Fibroblast of peridontal ligament (primary cell): ENCODE measurements around the gene CERKL.
"Not testable (repeated sequence)": the region's sequence is repeated elsewhere in the genome, so short reads cannot be mapped to it uniquely, and the experiment has no call there.

Experiments
- DNase-seq: peaks from one replicate; pipeline ENCODE4 v3.0.0-alpha.2; 2010; ENCODE audit errors: extremely low read depth

The CERKL gene, protein sequence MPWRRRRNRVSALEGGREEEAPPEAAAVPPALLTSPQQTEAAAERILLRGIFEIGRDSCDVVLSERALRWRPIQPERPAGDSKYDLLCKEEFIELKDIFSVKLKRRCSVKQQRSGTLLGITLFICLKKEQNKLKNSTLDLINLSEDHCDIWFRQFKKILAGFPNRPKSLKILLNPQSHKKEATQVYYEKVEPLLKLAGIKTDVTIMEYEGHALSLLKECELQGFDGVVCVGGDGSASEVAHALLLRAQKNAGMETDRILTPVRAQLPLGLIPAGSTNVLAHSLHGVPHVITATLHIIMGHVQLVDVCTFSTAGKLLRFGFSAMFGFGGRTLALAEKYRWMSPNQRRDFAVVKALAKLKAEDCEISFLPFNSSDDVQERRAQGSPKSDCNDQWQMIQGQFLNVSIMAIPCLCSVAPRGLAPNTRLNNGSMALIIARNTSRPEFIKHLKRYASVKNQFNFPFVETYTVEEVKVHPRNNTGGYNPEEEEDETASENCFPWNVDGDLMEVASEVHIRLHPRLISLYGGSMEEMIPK

DNA sequence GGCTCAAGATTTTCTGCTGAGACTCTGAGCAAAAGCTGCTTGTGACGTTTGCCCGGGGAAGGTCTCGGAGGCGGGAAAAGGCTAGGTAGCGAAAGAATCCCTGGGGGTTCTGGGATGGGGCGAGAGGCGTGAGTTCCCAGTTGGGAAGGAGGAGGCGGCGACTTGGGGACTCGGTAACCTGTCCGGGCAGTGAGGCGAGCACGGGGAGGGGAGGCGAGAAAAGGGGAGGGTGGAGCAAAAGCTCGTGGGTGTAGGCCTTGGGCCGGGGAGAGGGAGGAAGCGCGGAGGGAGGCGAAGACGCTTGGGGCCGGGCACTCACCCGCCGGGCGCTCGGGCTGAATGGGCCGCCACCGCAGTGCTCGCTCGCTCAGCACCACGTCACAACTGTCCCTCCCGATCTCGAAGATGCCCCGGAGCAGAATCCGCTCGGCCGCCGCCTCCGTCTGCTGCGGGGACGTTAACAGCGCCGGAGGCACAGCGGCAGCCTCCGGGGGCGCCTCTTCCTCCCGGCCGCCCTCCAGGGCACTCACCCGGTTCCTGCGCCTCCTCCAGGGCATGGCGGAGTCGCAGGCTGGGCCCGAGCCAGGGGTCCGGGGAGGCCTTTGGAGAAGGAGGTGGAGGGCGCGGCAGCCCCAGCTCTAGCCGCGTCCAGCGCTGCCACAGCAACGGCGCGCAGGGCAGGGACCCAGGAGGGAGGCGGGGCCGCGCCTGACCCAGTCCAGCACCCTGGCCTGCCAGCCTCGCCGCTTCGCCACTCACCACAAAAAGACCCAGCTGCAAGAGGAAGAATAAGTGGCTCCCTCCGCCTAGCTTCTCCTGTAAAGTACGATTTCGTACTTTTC, at the start of gene CERKL:
TSS of gene CERKL (minus strand) at position 656 of the 842 bp plus-strand sequence. CDS start at position 557, 99 bp downstream.
- DNase-seq: peak; percentile 5

DNA sequence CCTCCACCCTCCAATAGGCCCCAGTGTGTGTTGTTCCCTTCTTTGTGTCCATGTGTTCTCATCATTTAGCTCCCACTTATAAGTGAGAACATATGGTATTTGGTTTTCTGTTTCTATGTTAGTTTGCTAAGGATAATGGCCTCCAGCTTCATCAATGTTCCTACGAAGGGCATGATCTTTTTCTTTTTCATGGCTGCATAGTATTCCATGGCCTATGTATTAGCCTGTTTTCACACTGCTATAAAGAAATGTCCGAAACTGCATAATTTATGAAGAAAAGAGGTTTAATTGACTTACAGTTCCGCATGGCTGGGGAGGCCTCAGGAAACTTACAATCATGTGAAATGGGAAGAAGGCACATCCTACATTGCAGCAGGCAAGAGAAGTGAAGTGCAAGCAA, 45.6 kb upstream of the CERKL start:
- DNase-seq: not testable (repeated sequence)

DNA sequence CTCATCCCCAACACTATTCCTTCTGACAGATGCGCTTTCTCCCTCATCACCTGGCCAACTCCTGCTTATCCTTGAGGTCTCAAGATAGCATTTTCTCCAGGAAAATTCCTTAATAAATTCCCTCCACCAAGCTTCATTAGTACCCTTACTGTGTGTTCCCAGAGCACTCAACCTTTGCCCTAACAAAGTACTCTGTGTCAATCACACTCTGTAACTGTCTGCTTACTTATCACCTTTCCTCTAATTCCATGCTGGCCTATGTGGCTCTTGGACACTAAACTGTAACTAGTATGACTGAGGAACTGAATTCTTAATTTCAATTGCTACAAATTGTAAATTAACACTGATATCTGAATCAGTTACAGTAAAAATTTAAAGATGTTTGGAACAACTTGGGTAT, 41.3 kb upstream of the CERKL start:
- no peak for DNase-seq

DNA sequence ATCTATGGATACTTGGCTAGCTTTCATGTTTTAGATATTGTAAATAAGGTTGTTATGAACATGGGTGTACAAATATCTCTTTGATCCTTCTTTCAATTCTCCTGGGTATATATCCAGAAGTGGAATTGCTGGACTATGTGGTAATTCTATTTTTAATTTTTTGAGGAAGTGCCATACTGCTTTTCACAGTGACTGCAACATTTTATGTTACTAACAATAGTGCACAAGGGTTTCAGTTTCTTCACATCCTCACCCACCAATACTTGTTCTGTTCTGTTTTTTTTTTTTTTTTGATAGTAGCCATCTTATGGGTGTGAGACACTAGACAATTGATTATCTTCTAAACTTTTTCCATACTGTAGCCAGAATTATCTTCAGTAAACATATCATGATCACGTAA, 40.7 kb upstream of the CERKL start:
- no peak for DNase-seq

DNA sequence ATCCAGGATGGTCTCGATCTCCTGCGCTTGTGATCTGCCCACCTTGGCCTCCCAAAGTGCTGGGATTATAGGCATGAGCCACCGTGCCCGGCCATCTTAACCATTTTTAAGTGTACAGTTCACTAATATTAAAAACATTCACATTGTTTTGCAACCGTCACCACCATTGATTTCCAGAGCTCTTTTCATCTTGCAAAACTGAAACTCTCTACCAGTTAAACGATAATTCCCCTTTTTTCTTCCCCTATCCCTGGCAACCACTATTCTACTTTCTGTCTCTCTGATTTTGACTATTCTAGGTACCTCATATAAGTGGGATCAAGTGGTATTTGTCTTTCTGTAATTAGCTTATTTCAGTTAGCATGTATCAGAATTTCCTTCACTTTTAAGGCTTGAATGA, 40.2 kb upstream of the CERKL start:
- no peak for DNase-seq

DNA sequence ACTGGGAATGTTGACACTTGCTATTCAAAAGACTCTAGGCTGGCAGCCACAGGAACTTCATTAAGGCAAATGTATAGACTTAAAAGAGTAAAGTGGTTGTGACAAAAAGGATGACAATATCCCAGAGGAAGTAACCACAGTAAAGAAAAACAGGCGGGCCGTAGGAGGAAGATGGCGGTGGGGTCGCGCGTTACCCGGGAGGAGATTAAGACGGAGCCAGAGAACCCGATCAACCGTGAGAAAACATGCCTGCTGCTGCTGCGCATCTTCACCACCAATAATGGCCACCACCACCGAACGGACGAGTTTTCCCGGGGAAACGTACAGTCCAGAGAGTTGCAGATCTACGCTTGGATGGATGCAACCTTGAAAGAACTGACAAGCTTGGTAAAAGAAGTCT, 37.4 kb upstream of the CERKL start:
- DNase-seq: no peak

DNA sequence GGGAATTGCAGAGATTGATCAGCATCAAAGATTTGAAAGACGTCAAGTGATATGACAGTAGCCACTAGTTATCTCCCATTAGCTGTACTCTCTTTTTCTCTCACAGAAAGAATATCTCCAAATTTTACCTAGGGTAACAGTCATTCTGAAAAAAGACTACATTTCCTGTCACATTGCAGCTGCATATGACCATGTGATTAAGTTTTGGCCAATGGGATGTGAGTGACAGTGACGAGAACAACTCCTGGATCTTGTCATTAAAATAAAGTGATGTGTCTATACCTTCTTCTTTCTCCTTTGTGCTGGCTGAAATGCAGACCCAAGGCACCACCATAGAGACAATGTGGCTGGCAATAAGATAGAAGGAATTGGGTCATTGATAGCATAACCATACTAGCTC, 34.0 kb upstream of the CERKL start:
- DNase-seq: no peak

DNA sequence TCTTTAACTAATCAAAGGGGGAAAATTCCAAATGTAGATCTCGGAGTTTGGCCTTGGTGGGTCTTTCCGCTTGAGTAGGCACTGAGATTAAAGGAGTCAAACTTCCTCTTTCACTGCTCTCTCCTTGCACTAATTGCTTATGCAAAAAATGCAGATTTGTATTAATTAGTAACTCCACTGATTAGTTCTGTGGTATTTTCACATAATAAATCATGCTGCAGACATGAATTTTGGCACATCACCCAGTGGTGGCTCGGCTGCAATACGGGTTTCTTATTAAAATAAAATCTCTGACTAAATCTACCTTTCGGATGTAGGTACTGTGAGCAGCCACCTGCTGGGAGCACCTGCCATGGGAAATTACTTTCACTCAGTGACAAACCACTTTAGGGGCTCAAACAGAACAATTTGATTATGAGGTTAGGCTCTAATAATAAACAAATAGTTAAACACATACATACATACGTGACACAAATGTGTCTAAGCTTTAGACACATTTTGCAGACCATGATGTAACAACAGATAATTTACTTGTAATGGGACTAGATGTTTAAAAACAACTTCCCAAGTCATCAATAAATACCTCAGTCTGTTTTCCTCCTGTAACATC, 29.8 kb upstream of the CERKL start:
- no peak for DNase-seq

DNA sequence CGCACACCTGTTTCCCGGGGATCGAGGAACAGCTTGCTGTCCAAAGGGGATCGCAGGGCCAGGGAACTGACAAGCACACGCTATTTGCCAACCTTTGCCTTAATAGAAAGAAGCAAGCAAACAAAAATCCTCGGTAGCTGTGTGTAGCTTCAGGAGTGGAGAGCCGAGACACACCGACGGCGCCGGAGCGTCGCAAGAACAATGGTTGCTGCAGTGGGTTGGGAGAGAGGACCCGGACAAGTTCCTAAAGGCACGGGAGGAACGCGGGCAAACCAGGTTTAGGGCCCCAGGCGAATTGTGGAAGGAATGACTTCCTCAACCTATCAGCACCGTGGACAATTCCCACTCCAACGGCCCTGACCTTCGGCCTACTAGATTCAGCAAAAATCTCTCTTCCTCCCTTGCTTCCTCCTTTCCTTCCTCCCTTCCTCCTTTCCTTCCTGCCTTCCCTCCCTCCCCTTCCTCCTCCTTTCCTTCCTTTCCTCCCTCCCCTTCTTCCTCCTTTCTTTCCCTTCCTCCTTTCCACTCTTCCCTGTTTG, 28.3 kb upstream of the CERKL start:
- no peak for DNase-seq

DNA sequence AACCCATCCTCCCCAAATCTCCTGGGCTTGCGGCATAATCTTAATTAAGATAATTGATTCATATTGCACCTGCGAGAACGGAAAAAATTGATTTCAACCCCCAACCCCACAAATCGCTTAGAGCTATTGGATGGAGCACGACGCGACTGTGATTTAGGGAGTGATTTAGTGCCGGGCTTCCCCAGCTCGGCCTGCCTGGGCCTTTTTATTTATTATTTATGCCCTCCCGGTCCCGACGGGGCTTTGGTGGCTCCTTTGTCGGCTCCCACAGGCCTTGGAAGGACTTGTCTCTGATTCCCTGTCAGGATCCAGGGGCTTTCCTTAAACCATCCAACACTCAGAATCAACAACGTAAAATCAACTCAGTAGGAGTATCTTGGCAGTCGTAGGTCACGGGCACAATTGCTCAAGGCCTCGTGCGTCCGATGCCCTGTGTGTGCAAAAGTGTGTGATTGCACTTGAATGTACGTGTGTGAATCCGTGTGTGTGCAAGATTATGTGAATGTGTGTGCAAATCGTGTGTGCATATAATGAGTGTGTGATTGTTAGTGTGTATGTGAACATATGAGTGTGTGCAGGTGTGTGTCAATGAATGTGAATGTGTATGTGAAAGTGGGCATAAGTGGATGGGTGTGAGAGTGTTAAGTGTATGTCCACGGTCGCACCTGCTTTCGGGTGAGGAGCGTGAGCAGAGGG, 27.7 kb upstream of the CERKL start:
- DNase-seq: no peak

DNA sequence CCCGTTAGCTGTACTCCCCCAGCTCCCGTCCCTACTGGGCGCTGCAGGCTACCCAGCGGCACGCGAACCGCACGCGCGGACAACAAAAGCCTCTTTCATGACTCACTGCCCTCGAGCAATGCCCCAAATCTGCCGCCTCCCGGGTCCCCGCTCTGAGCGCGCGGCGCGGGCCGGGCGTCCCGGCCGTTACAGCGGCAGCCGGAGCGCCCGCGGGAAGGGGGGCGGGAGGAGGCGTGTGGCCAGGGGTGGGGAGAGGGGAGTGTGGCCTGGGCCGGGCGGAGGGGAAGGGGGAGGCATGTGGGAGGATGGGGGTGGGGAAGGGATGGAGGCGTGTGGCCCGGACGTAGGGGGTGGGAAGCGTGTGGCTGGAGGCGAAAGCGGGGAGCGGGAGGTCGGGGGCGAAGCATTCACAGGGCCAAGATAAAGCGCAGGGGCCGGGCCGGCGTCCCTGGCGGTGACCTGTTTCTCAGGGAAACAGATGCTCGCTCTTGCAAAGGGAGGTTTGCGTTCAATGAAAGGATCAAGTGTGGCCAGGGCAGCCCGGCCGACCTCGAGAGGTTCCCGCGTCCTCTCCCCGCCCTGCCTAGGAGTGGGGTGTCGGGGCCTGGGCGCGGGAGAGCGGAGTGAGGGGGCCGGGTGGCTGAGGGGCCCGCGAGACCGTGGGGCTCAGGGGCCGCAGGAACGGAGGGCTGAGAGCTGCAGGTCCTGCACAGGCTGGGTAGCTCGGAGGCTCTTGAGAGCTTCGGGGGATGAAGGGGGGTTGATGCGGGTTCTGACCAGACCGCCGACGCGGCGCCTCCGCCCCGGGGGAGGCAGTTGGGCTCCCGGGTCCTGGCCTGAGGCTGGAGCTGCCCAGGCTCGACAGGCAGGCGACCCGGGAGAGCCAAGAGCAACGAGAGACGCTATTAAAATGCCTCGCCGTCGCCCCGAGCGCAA, 26.9 kb upstream of the CERKL start:
- DNase-seq: no peak

DNA sequence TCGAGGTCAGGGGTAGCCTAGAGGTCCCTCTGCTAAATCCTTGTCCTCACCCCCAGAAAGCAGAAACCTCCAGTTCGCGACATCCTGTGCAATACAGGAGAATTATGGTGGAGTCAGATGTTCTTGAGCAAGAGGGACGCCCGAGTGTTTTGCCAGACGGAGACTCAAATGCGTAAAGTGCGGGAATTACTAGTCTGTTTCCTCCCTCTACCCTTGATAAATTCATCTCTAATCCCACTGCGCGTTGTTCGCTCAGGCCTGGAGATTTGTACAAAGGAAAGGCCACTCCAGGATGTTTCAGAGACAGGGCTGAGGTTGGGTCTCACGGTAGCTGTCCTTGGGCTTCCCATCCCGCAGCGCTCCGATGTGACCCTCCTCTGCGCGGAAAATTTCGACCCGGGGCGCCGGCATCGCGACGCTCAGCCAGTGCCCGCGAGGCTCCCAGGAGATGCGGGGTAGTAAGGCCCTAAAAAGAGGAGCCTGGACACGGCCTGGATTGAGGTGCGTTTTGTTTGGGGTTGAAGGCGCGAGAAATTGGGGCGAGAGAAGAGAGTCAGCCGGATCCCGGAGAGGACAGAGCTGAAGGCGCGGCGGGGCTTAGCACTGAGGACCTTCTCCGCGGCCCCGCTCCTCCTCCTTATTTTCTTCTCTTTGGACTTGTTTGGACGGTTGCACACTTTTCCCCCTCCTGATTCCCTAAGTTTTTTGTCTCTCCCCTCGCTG, 26.1 kb upstream of the CERKL start:
- no peak for DNase-seq

DNA sequence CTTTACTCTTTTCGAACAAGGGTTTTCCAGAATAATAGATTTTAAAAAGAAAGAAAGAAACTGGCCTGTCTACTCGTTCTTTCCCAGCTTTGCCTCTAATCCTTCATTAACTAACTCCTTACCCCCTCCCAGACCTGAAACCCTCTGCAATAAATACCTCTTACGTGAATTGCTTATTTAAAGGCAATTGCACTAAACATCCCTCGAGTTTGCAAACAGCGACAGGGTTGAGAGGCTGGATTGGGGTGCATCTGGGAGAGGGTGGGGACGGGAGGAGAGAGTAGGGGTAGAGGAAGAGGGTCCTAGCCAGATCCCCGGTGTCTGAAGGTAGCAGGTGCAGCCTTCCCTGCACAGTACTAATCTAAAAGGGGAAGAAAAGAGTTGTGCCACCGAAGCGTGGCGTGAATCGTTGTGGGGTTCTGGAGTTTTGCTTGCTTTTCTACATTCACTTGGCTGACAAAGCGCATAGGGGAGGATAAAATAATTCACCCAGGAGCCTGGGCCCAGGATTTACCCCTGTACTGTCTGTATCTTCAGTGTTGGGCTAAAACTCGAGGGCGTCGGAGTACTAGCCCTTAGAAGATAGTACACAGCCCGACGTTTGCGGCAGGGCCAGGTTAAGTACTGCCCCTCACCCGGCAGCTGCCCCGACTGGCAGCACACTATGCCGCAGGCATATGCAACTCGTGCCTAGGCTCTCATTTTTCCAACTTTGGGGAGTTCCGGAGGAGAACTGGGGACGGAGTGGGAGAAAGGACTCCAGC, 25.3 kb upstream of the CERKL start:
- no peak for DNase-seq

DNA sequence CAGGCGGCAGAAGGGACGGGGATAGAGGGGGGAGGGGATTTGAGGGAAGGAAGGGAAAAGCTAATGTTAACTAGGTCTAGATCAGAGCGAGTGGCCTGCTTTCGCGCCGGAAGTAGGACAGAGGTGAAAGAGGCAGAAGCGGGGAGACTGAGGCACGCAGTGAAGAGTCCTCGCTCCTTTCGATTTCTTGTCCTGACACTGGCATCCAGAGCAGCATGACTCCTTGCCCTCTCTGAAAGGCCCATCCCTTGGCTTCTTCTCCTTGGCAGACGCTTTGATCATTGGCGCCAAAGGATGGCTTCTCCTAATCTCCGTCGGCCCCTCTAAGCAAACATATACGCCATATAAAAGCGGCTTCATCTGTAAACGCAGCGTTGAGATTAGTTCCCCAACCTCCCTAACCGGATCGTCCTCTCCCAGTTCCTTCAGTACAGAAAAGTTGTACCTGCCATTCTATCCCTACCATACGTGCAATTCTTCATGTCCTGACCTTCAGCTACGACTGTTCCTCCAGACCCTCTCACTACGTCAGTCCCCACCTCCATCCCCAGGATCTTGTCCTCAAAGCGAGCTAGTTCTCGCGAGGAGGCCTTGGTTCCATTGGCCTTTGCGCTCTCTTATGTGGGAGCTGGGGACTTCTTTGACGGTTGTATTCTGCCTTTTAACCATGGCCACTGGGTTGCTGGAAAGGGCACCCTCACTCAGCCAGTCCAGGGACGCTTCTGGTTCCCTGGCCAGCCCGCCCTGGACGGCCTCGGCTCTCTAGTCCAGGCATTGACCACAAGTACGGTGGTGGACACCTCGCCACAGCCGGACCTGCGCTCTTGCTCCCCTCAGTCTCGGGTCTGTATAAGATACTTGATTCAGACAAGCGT, 24.3 kb upstream of the CERKL start:
- no peak for DNase-seq

DNA sequence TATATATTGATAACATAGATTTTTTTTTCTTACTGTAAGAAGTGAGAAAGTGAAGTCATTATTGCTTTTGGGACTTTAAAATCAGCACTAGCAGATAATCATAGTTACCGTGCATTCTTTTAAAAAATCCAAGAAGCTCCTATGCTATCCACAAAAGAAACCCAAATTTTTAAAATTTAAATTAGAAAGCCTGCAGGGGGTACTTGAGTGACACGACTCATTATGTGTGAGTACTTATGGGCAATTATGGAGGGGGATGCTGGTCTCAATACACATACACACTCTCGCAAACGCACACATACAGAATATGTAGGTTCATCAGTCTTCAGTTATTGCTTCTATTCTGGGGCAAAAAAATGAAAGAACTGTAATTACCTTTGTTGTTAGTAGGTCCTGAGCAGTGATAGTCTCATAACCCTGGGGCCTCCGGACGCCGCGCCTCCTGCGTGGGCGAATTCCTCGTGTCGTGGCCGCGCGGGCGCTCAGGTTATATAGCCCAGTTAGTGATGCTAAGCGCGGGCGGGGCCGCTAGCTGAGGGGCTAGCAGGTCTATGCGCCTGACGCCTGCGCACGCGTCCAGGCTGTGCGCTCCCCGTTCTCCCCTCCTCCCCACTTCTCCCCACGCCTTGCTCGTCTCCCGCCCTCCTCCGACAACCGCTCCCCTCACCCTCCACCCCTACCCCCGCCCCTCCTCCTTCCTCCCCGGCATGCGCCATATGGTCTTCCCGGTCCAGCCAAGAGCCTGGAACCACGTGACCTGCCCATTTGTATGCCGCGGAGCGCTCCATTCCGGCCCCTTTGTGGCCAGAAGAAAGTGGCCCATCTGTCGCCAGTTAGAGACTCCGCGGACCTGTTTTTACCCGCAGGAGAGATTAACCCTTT, 23.4 kb upstream of the CERKL start, which contains the start of gene NEUROD1:
TSS of gene NEUROD1 (minus strand) at position 463 of the 882 bp plus-strand sequence. CDS start 1,657 bp downstream, outside the sequence.
- DNase-seq: no peak

DNA sequence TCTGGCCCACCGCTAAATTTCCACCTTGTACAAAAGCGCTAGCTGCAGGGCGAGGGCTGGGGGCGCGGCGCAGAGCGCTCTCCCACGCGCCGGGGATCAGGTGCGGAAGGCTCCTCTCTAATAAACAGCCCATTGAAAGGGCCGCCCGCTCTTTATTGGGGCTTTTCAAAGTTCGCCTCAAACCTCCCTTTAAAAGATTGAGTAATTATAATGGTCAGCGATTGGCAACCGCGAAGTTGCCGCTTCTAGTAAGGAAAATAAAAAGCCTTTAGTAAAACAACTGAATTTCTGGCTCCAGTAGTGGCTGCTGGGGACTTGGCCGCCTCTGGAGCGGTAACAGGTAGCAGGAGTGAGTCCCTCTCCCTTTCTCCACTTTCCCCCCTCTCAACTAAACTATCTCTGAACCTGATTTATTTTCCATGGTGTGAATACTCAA, 22.7 kb upstream of the CERKL start:
- no peak for DNase-seq
